Measurements from ENCODE around the gene ARL4D. TPM values are rescaled to one million over a fixed set of nuclear protein-coding genes. Genes with fewer than 3 reads are reported as not detected.

The ARL4D gene, protein sequence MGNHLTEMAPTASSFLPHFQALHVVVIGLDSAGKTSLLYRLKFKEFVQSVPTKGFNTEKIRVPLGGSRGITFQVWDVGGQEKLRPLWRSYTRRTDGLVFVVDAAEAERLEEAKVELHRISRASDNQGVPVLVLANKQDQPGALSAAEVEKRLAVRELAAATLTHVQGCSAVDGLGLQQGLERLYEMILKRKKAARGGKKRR
- total RNA-seq, result 4.3 and 6.5 TPM in 2 replicates

GRCh38 chr17:43398724-43399595 lies at the start of gene ARL4D:
Gene ARL4D, plus strand, starts transcription at chr17:43398993. Its CDS starts 740 bp downstream, at chr17:43399733.

Other genes starting within 250 kb of the ARL4D start
- gene NBR1, start 227.8 kb upstream of the ARL4D start, total RNA-seq, result 83.3 and 89.7 TPM in 2 replicates
- 1.3 and 2.0 TPM in 2 replicates for gene TMEM106A, start 187.1 kb upstream of the ARL4D start, total RNA-seq
- not detected in 2 replicates for gene CCDC200, start 170.4 kb upstream of the ARL4D start, total RNA-seq
- not detected in 2 replicates for gene RNU2-1, start 165.0 kb upstream of the ARL4D start, total RNA-seq
- gene DHX8, start 85.0 kb downstream of the ARL4D start, total RNA-seq, result 40.5 and 48.5 TPM in 2 replicates
- gene ETV4, start 147.3 kb downstream of the ARL4D start, total RNA-seq, result 2.7 and 6.4 TPM in 2 replicates

All from endothelial cell of coronary artery (primary cell).